Endothelial cell (in vitro differentiated cells): ENCODE data around the gene C9orf85. TPM values are rescaled to one million over a fixed set of nuclear protein-coding genes. Genes with fewer than 3 reads are reported as not detected.
"Not testable (repeated sequence)": the region's sequence is repeated elsewhere in the genome, so short reads cannot be mapped to it uniquely, and the experiment has no call there.

Experiments used
- DNase-seq: peaks from one replicate; pipeline ENCODE4 v3.0.0; 2021; ENCODE audit warnings: low spot score
- H3K27ac Mint-ChIP-seq: one replicate; pipeline ENCODE4 v1.8.0; 2021; ENCODE audit warnings: mixed read lengths, inconsistent platforms; ENCODE audit not compliant: unreplicated experiment
- H3K27me3 Mint-ChIP-seq: one replicate; pipeline ENCODE4 v1.8.0; 2021; ENCODE audit warnings: mild to moderate bottlenecking, moderate library complexity, mixed read lengths, inconsistent platforms; ENCODE audit not compliant: unreplicated experiment
- H3K36me3 Mint-ChIP-seq: one replicate; pipeline ENCODE4 v1.8.0; 2021; ENCODE audit warnings: mild to moderate bottlenecking, low read depth, mixed read lengths, inconsistent platforms; ENCODE audit not compliant: unreplicated experiment
- H3K4me1 Mint-ChIP-seq: one replicate; pipeline ENCODE4 v1.8.0; 2021; ENCODE audit warnings: mild to moderate bottlenecking, mixed read lengths, inconsistent platforms; ENCODE audit not compliant: unreplicated experiment
- H3K4me3 Mint-ChIP-seq: one replicate; pipeline ENCODE4 v1.8.0; 2021; ENCODE audit warnings: mild to moderate bottlenecking, mixed read lengths, inconsistent platforms; ENCODE audit not compliant: unreplicated experiment
- H3K9me3 Mint-ChIP-seq: one replicate; pipeline ENCODE4 v1.8.0; 2021; ENCODE audit warnings: mixed read lengths, inconsistent platforms; ENCODE audit not compliant: unreplicated experiment
- total RNA-seq: library from RNA; stranded (reverse); fragmentation: NEBNext Ultra II Directional; extraction: Animal tissue kit (Norgen Biotek cat#: 25700); gene quantifications from one replicate; pipeline ENCODE4 v1.2.1, GENCODE V29; 2021; ENCODE audit not compliant: unreplicated experiment
- TF ChIP-seq, protein P1 (sequence below): fragments of 200-600 bp; sonication (generic); IDR thresholded peaks from one replicate; pipeline ENCODE4 v1.5.0; 2021; ENCODE audit warnings: antibody characterized with exemption; ENCODE audit not compliant: unreplicated experiment

The C9orf85 gene
- total RNA-seq, 1 donor from 2014 or later: 12.2 TPM

DNA sequence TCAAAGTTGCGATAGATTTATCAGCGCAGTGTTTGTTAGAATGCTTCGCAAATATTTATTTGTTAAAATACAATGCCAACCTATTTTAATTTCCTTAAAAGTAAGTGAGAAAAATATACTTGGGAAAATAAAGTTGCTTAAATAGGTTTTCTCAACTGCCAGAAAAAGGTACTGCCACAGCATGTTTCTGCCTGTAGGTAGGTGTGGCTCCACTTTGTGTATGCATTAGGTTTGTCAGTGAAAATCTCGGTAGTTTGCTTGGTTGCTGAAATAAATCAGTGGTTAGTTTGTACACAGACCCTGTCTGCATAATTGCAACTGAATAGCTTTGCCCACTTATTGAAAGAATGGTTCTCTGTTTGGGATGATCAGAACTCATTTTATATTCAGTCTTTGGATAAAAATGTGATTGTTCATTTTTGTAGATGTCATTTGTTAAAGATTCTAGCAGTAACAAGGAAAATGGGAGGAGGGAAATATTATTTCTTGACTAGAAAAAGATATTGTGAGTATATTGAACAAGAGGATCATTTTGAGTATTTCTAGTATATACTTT is 25.7 kb downstream of the C9orf85 start:
- Mint-ChIP-seq H3K36me3 (no peaks in the 10 kb centered on the region), H3K4me3 (no peak overlapping the region), H3K4me1 (no peaks in the 10 kb centered on the region), H3K9me3 (no peaks in the 10 kb centered on the region), H3K27ac (no peak overlapping the region), H3K27me3 (no peaks in the 10 kb centered on the region)
- TF ChIP-seq, protein P1, sequence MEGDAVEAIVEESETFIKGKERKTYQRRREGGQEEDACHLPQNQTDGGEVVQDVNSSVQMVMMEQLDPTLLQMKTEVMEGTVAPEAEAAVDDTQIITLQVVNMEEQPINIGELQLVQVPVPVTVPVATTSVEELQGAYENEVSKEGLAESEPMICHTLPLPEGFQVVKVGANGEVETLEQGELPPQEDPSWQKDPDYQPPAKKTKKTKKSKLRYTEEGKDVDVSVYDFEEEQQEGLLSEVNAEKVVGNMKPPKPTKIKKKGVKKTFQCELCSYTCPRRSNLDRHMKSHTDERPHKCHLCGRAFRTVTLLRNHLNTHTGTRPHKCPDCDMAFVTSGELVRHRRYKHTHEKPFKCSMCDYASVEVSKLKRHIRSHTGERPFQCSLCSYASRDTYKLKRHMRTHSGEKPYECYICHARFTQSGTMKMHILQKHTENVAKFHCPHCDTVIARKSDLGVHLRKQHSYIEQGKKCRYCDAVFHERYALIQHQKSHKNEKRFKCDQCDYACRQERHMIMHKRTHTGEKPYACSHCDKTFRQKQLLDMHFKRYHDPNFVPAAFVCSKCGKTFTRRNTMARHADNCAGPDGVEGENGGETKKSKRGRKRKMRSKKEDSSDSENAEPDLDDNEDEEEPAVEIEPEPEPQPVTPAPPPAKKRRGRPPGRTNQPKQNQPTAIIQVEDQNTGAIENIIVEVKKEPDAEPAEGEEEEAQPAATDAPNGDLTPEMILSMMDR: no peak
- no peak for DNase-seq

DNA sequence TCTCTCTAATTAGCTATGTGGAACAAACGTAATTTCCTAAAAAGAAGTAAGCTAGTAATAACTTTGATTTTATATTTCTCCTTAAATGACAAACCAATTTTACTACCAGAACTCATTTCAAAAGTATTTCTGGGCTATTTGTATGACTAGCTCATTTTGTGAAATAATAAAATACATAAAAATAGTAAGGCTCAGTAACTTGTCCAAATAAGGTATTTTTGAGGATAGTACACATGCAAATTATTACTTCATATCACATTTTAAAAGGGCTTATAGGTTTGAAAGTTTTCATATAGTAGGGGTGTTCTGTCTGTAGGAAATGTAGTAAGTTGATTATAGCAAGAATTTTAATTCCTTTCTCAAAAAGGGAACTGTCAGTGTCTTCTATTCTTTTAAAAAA is 26.5 kb downstream of the C9orf85 start:
- Mint-ChIP-seq H3K4me3 (no peak overlapping the region), H3K36me3 (no peaks in the 10 kb centered on the region), H3K9me3 (no peaks in the 10 kb centered on the region), H3K4me1 (no peaks in the 10 kb centered on the region), H3K27me3 (no peaks in the 10 kb centered on the region), H3K27ac (no peak overlapping the region)
- TF ChIP-seq, protein P1: no peak
- no peak for DNase-seq

DNA sequence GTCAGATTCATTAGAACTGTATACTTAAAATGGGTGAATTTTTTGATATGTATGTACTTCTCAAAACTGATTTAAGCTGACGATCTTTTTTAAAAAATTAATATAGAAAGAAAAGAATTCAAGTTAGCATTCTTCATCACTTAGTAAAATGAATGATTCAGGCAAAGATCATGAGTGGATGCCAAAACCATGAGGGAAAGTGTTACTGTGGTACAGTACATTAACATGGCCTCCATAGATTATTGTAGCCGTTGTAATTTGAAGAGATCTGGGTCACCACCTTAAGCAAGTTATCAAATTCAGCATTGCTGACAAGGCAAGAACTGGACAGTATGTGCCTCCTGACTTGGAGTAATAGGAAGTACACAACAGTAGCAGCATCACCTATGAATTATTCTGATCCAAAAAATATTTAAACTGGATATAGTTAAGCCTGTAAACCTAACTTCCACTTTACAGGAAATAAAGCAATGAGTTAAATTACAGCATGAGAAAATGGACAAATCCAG is 29.7 kb downstream of the C9orf85 start:
- H3K4me3 Mint-ChIP-seq: no peak overlapping the region
- DNase-seq: no peak
- no peaks in the 10 kb centered on the region for H3K27me3 Mint-ChIP-seq
- H3K4me1 Mint-ChIP-seq: no peaks in the 10 kb centered on the region
- no peaks in the 10 kb centered on the region for H3K9me3 Mint-ChIP-seq
- H3K36me3 Mint-ChIP-seq: no peaks in the 10 kb centered on the region
- TF ChIP-seq, protein P1: no peak
- H3K27ac Mint-ChIP-seq: no peak overlapping the region

DNA sequence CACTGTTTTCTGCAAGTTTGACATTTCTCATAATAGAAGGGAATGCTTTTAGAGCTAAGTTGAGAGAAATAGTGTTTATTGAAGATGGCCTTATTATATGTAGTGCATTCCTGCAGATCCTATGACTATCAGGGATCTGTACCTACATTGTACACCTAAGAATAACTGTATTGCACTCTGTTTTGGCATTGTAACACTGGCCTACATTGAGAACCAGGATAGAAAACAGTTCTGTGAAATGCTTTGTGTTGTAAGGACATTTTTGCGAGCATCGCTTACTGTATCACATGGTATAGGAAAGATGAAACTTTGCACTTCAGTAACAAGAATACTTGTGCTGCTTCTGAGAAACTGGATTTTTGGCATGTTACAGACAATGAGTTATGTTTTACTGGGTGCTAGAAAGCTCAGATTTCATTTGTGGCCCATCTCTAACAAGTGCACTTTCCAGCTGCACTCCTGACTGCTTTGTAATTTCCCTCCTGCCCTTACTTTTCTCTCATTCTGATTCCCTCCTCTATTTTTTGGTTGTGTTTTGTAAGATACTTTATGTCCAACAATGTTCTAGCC is 30.6 kb downstream of the C9orf85 start:
- no peaks in the 10 kb centered on the region for H3K9me3 Mint-ChIP-seq
- TF ChIP-seq, protein P1: no peak
- no peak overlapping the region for H3K27ac Mint-ChIP-seq
- H3K27me3 Mint-ChIP-seq: no peaks in the 10 kb centered on the region
- no peak overlapping the region for H3K4me3 Mint-ChIP-seq
- no peak for DNase-seq
- no peaks in the 10 kb centered on the region for H3K36me3 Mint-ChIP-seq
- no peaks in the 10 kb centered on the region for H3K4me1 Mint-ChIP-seq

DNA sequence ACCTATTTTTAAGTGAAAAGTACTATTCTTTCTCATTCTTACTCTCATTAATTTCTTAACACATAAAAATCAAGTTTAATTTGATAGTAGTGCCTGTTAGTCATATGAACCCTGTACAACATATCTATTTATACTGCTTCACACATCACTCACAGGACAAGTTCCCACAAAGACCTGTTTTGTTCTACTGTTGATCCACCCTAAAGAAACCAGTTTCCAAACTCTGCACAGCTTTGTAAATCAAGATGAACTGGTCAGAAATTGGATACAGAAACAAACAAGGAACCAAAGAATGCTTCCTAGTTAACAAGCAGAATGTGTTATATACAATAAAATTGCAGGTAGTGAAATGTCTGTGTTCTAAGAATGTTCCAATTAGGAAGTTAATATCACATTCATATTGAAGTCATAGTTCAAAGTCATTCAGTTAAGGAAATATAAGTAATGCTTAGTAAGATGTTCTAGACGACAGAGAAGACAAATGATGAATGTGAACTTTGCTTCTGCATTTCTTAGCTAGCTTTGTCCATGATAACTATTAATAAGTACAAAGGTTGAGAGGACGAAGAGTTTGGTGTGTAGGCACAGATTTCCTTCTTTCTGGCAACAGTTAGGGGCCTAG is 33.4 kb downstream of the C9orf85 start:
- Mint-ChIP-seq H3K4me1 (peaks cover 7% of the 10 kb centered on the region), H3K36me3 (peaks cover 4% of the 10 kb centered on the region), H3K27me3 (no peaks in the 10 kb centered on the region), H3K9me3 (no peaks in the 10 kb centered on the region), H3K4me3 (no peak overlapping the region), H3K27ac (no peak overlapping the region)
- DNase-seq: no peak
- TF ChIP-seq, protein P1: no peak

DNA sequence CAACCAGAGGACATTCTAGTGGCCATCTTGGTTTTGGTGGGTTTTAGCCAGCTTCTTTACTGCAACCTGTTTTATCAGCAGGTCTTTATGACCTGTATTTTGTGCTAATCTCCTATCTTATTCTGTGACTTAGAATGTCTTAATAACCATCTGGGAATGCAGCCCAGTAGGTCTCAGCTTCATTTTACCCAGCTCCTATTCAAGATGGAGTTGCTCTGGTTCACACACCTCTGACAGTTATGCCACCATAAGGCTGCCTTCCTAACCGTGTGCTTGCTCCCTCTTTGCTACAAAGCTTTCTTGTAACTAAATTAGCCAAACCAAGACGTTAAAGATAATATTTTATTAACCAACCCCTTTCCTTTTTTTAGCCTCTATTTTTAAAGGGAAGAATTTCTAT is 43.2 kb downstream of the C9orf85 start:
- H3K4me3 Mint-ChIP-seq, H3K27me3 Mint-ChIP-seq, H3K9me3 Mint-ChIP-seq, H3K36me3 Mint-ChIP-seq, DNase-seq, H3K27ac Mint-ChIP-seq, H3K4me1 Mint-ChIP-seq: not testable (repeated sequence)
